Measurements from ENCODE around the gene IER5L.
"Not testable (repeated sequence)": the region's sequence is repeated elsewhere in the genome, so short reads cannot be mapped to it uniquely, and the experiment has no call there.

The IER5L gene

DNA sequence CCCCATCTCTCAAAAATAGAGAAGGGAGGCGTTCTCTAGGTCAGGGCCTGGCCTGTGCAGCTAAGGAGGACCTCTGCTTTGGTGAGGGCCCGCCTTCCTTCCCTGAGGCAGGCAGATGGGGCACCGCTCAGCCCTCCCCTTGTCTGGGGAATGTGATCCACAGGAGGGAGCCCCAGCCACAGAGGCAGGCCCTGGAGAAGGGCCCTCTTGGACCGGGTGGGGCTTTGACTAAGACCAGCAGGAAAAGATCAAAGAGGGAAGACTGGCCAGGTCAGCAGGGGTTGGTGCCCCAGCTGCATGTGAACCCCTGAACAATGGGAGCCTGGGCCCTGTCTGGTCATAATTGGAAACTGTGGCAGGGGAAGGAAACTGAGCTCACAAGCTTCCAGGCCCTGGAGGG is 45.0 kb downstream of the IER5L start:
- DNase-seq (ENCODE audit: insufficient read length, low spot score) (no peak), FAIRE-seq (no peak)
- TF ChIP-seq CTCF (IDR thresholded peaks at IDR 0.05; ENCODE audit: insufficient read depth, missing control alignments), result no peak

- DNase-seq (ENCODE audit: insufficient read length, low spot score) (peak; percentile 93), FAIRE-seq (no peak)
- TF ChIP-seq CTCF (IDR thresholded peaks at IDR 0.05; ENCODE audit: insufficient read depth, missing control alignments), result peak; percentile 80
Measured at GRCh38 chr9:129131300-129132145, 46.5 kb downstream of the IER5L start.

DNA sequence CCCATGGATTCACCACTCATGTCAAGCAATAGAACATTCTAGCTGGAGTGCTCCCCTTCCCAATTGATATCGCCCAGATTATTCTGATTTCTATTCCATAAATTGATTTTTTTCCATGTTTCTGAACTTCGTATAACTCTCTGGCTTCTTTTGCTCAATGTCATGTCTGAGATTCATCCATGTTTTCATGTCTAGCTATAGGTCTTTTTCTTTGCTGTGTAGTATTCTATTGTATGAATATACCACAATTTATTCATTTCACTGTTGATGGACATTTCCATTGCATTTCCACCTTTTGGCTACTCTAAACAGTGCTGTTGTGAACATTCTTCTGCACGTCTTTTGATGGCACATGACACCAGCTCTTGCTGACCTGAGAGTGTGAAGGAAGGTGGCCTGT is 47.3 kb downstream of the IER5L start:
- no peak for DNase-seq (ENCODE audit: insufficient read length, low spot score)
- no peak for FAIRE-seq
- no peak for TF ChIP-seq CTCF (IDR thresholded peaks at IDR 0.05; ENCODE audit: insufficient read depth, missing control alignments)

DNA sequence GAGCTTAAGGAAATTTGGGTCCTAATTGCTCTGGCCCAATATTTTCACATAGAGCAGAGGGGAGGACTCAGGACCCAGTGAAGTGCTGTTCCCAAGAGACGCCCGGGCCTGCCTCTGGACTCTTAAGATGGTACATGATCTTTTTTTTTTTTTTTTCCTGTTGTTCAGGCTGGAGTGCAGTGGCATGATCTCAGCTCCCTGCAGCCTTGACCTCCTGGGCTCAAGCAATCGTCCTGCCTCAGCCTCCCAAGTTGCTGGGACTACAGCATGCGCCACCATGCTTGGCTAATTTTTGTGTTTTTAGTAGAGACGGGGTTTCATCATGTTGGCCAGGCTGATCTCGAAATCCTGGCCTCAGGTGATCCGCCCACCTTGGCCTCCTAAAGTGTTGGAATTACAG is 47.8 kb downstream of the IER5L start:
- DNase-seq (ENCODE audit: insufficient read length, low spot score); FAIRE-seq: not testable (repeated sequence)

GRCh38 chr9:129128689-129129088 is 49.4 kb downstream of the IER5L start:
- FAIRE-seq (no peak), DNase-seq (ENCODE audit: insufficient read length, low spot score) (no peak)
- TF ChIP-seq CTCF (IDR thresholded peaks at IDR 0.05; ENCODE audit: insufficient read depth, missing control alignments), result no peak

DNA sequence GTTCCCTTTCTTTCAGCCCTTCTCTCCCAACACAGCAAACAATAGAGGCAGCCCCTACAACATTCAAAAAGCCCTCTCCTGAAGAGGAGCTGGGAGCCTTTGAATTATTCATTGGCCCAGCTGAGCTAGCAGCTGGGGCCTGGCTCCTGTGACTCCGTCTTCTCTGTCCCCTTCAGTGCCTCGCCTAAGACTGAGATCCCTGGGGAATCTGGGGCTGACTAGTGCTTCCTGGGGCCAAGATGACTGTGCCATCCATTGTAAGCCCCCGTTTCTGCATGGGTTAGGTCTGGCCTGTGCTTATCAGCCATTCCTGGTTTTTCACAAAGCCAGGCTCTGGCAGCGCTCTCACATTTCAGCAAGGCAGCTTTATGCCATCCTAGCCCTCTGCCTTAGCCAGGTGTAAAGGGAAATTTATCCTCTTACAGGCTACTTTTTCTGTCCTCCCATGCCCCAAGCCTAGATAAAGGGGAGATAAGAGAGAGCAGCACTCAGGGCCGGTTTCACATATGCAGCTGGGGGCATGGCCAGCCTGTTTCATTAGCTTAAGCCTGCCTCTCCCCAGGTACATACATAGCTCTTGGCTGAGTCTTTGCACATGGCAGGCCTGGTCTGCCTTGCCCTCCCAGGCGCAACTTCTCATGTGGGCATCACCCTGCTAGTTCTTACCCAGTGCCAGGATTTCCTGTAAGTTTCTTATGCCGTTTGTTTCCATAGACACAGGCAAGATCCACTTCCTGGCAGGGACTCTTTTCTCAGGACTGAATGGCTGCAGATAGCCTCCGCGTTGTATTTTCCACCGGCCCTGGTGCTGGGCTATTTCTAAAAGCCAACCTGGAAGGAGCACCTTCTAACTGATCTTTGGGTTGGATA is 51.1 kb downstream of the IER5L start:
- no peak for TF ChIP-seq CTCF (IDR thresholded peaks at IDR 0.05; ENCODE audit: insufficient read depth, missing control alignments)
- no peak for FAIRE-seq
- DNase-seq (ENCODE audit: insufficient read length, low spot score), result peak; percentile 35
